Activated CD8-positive, alpha-beta memory T cell treated with anti-CD3 and anti-CD28 coated beads for 4 hours (primary cell): ENCODE measurements around the gene CDC5L.

Experiments used
- DNase-seq, 2 donors: peaks; one replicate each; pipeline ENCODE4 v3.0.0-alpha.2; 2020; ENCODE audit warnings: low read depth in 2 of 2

The CDC5L gene

DNA sequence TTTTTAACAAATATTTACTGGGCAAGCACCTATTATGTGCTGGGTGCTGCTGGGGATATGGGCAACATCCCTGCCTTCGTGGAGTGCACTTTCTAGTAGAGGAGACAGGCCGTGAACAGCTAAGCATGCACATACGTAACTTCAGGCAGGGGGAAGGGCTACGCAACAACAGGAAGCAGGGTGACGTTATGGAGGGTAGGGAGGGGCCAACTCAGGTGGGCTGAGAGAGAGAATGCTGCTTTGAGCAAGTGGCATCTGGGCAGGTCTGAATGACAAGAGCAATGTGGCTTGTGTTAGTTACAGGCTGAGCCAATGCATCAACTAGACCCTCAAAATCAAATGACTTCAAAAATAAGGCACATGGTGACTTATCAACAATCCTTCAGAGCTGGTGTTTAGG is 112.1 kb downstream of the CDC5L start:
- no peak for DNase-seq
